D721Med (cell line): ENCODE data around the gene PPP1R1C.

Experiments used
- DNase-seq: peaks from one replicate; pipeline ENCODE4 v3.0.0; 2011; ENCODE audit warnings: low spot score; ENCODE audit not compliant: insufficient read length
- FAIRE-seq: peaks from 2 replicates; lab custom pipeline; 2011; peaks lifted over from hg19 to GRCh38; lab: Jason Lieb, UNC
- TF ChIP-seq, protein P1 (sequence below): IDR thresholded peaks from 2 replicates; pipeline ENCODE4 v1.5.1; 2012; ENCODE audit warnings: mild to moderate bottlenecking, control low read depth; ENCODE audit not compliant: insufficient read depth; ENCODE audit errors: missing control alignments

Gene PPP1R1C

GRCh38 chr2:181998891-181999654, 13.4 kb downstream of the PPP1R1C start:
- FAIRE-seq: no peak
- DNase-seq: no peak
- TF ChIP-seq, protein P1, sequence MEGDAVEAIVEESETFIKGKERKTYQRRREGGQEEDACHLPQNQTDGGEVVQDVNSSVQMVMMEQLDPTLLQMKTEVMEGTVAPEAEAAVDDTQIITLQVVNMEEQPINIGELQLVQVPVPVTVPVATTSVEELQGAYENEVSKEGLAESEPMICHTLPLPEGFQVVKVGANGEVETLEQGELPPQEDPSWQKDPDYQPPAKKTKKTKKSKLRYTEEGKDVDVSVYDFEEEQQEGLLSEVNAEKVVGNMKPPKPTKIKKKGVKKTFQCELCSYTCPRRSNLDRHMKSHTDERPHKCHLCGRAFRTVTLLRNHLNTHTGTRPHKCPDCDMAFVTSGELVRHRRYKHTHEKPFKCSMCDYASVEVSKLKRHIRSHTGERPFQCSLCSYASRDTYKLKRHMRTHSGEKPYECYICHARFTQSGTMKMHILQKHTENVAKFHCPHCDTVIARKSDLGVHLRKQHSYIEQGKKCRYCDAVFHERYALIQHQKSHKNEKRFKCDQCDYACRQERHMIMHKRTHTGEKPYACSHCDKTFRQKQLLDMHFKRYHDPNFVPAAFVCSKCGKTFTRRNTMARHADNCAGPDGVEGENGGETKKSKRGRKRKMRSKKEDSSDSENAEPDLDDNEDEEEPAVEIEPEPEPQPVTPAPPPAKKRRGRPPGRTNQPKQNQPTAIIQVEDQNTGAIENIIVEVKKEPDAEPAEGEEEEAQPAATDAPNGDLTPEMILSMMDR: no peak

DNA sequence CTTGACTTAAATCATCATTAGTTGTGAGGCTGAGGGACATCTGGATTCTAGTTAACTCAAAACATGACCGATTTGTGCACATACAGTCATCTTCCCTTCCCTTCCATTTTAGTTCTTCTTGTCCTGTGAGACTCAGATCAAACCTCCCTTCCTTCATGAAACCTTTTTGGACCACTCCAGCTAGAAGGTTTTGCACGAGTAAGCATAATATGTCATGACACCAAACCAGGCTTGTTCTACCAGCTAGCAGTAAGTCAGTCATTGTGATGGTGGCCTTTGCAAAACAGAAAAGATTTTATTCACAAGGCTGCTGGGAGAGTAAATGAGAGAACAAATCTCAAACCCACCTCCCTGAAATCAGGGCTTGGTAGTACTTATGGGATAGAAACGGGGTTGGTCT, 14.3 kb downstream of the PPP1R1C start:
- DNase-seq (no peak), FAIRE-seq (no peak)
- TF ChIP-seq, protein P1: no peak

- FAIRE-seq: no peak
- no peak for DNase-seq
- TF ChIP-seq, protein P1: no peak
Observed at GRCh38 chr2:182004945-182005520, 19.4 kb downstream of the PPP1R1C start.

DNA sequence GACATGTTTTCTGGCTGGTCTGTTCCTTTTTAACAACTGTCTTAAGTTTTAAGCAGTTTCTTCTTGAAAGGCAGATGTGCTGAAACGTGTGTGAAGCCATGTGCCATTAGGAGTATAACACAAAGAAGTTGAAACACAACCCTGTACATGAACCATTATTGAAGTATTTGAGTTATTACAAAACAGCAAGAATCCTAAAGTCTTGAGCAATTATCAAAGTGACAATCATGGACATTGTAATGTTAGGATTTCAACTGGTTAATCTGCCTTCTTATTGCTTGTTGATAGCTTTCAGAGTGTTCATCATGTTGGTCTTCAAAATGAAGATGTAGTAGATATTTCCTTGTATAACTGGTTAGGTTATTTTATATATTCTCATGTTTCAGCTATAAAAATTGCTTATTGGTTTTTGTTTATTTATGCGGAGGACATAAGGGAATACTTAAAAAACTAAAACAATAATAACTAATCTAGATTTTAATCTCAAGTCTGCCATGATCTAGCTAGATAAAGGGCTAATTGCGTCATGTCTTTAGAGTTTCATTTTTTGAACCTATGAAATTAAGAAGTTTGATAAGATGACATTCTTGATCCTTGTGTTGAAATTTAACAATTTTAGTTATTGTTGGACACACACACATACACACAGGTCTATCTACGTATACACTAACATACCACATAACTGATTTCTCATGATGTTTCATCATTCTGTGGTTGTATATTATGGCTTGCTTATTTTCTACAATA, 21.1 kb downstream of the PPP1R1C start:
- DNase-seq: no peak
- no peak for FAIRE-seq

GRCh38 chr2:182014284-182014683, 28.6 kb downstream of the PPP1R1C start:
- no peak for FAIRE-seq

More for the DNA sequence above, 21.1 kb downstream of the PPP1R1C start:
- TF ChIP-seq, protein P1: no peak

DNA sequence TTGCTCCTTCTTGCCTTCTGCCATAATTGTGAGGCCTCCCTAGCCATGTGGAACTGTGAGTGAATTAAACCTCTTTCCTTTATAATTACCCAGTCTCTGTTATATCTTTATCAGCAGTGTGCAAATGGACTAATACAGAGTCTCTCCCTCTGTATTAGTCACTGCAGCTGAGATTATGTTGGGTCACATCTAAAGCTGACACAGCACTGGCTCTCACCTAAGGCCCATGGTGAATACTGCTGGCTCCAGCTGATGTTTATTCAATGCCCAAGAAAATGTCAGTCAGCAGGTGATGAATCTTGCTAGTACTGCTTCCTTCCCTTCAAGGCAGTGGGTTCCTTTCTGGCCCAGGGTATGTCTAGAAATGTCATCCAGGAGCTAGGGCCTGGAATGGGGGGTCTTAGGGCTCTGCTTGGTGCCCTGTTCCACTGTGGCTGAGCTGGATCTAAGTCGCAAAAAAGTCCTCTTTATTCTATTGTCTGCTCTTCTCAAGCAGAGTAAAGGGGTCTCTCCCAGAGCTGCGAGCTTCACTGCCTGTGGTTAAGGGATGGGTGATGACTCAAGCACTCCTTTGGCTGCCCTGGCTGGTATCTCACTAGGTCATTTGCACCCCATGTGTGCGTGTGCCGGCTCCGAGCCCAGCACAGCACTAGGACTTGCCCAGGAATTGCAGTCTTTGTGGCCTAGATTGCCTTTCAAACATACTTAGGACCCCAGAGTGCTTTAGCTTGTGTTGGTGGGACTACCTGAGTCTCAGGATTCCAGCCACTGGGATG, 29.9 kb downstream of the PPP1R1C start:
- TF ChIP-seq, protein P1: no peak
- DNase-seq (no peak), FAIRE-seq (no peak)

More at GRCh38 chr2:182014284-182014683, 28.6 kb downstream of the PPP1R1C start:
- DNase-seq: no peak
- TF ChIP-seq, protein P1: no peak
